Liver (tissue), 3 donors: ENCODE data around the gene LAMC3.

Experiments used
- JUND ChIP-seq, 2 donors: IDR thresholded peaks; 2 replicates each; pipeline ENCODE4 v1.6.1; 2016; ENCODE audit warnings: antibody characterized with exemption in 2 of 2
- TAF1 ChIP-seq: conservative IDR thresholded peaks from 2 replicates; pipeline ENCODE4 v1.6.1; 2016; ENCODE audit warnings: antibody characterized with exemption, mild to moderate bottlenecking
- YY1 ChIP-seq: IDR thresholded peaks from 2 replicates; pipeline ENCODE4 v1.6.1; 2016; ENCODE audit warnings: antibody characterized with exemption, mild to moderate bottlenecking
- TF ChIP-seq, protein P1 (sequence below): fragments of 150-350 bp; IDR thresholded peaks from 2 replicates; pipeline ENCODE4 v1.5.1; 2017; ENCODE audit warnings: improper control_type of control experiment, low read depth, low read length; ENCODE audit not compliant: missing input control
- TF ChIP-seq, protein P2 (sequence below): IDR thresholded peaks from 2 replicates; pipeline ENCODE4 v1.6.1; 2016; ENCODE audit warnings: antibody characterized with exemption, mild to moderate bottlenecking
- TF ChIP-seq, protein P3 (sequence below): IDR thresholded peaks from 2 replicates; pipeline ENCODE4 v1.6.1; 2016; ENCODE audit warnings: antibody characterized with exemption
- donor health status: healthy.
- donor health status: healthy.

- TF ChIP-seq, protein P1, sequence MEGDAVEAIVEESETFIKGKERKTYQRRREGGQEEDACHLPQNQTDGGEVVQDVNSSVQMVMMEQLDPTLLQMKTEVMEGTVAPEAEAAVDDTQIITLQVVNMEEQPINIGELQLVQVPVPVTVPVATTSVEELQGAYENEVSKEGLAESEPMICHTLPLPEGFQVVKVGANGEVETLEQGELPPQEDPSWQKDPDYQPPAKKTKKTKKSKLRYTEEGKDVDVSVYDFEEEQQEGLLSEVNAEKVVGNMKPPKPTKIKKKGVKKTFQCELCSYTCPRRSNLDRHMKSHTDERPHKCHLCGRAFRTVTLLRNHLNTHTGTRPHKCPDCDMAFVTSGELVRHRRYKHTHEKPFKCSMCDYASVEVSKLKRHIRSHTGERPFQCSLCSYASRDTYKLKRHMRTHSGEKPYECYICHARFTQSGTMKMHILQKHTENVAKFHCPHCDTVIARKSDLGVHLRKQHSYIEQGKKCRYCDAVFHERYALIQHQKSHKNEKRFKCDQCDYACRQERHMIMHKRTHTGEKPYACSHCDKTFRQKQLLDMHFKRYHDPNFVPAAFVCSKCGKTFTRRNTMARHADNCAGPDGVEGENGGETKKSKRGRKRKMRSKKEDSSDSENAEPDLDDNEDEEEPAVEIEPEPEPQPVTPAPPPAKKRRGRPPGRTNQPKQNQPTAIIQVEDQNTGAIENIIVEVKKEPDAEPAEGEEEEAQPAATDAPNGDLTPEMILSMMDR: no peak
- TF ChIP-seq JUND (IDR thresholded peaks at IDR 0.05) (no peak), TAF1 (no peak), YY1 (no peak)
- TF ChIP-seq, protein P2, sequence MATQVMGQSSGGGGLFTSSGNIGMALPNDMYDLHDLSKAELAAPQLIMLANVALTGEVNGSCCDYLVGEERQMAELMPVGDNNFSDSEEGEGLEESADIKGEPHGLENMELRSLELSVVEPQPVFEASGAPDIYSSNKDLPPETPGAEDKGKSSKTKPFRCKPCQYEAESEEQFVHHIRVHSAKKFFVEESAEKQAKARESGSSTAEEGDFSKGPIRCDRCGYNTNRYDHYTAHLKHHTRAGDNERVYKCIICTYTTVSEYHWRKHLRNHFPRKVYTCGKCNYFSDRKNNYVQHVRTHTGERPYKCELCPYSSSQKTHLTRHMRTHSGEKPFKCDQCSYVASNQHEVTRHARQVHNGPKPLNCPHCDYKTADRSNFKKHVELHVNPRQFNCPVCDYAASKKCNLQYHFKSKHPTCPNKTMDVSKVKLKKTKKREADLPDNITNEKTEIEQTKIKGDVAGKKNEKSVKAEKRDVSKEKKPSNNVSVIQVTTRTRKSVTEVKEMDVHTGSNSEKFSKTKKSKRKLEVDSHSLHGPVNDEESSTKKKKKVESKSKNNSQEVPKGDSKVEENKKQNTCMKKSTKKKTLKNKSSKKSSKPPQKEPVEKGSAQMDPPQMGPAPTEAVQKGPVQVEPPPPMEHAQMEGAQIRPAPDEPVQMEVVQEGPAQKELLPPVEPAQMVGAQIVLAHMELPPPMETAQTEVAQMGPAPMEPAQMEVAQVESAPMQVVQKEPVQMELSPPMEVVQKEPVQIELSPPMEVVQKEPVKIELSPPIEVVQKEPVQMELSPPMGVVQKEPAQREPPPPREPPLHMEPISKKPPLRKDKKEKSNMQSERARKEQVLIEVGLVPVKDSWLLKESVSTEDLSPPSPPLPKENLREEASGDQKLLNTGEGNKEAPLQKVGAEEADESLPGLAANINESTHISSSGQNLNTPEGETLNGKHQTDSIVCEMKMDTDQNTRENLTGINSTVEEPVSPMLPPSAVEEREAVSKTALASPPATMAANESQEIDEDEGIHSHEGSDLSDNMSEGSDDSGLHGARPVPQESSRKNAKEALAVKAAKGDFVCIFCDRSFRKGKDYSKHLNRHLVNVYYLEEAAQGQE: no peak
- TF ChIP-seq, protein P3, sequence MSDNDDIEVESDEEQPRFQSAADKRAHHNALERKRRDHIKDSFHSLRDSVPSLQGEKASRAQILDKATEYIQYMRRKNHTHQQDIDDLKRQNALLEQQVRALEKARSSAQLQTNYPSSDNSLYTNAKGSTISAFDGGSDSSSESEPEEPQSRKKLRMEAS: no peak
Measured at GRCh38 chr9:131035548-131035947, 26.6 kb downstream of the LAMC3 start.
